Gastrocnemius medialis (tissue), 4 donors: ENCODE measurements around the gene RPL38. TPM values are rescaled to one million over a fixed set of nuclear protein-coding genes. Genes with fewer than 3 reads are reported as not detected.
A peak's percentile ranks its signal among the peaks of the same experiment; 100 is the strongest.

Experiments used
- ATAC-seq, 2 donors: fragments of 150-250 bp; one replicate each; pipeline ENCODE4 v1.9.1; 2016
- DNase-seq, 2 donors: peaks; one replicate each; pipeline ENCODE4 v3.0.0-alpha.2; 2019
- H3K27ac ChIP-seq, 4 donors: fragments of 200-600 bp; sonication (generic); 1 replicate in 1 of 4; 2 replicates in 3 of 4; pipeline ENCODE4 v1.5.1; 2016 to 2018; ENCODE audit warnings: mild to moderate bottlenecking in 2 of 4, moderate library complexity in 1 of 4
- H3K27me3 ChIP-seq, 3 donors: fragments of 200-600 bp; sonication (generic) in 2 of 3; 1 replicate in 1 of 3; 2 replicates in 2 of 3; pipeline versions ENCODE4 v1.5.1 to v1.6.0; 2016 to 2019; ENCODE audit warnings: mild to moderate bottlenecking in 1 of 3, moderate library complexity in 1 of 3
- H3K36me3 ChIP-seq, 2 donors: fragments of 200-600 bp; sonication (generic) in 1 of 2; one replicate each; pipeline ENCODE4 v1.5.1; 2017 to 2018
- H3K4me1 ChIP-seq, 2 donors: fragments of 200-600 bp; sonication (generic) in 1 of 2; one replicate each; pipeline ENCODE4 v1.5.1; 2016 to 2017; ENCODE audit warnings: mild to moderate bottlenecking in 2 of 2
- H3K4me3 ChIP-seq, 4 donors: fragments of 200-600 bp; sonication (generic) in 3 of 4; 1 replicate in 1 of 4; 2 replicates in 3 of 4; pipeline ENCODE4 v1.5.1; 2016 to 2019; ENCODE audit warnings: mild to moderate bottlenecking in 2 of 4
- H3K9me3 ChIP-seq, 3 donors: fragments of 200-600 bp; sonication (generic) in 2 of 3; 1 replicate in 1 of 3; 2 replicates in 2 of 3; pipeline ENCODE4 v1.5.1; 2016 to 2019
- POLR2A ChIP-seq, 2 donors: fragments of 450-650 bp; IDR thresholded peaks; one replicate each; pipeline ENCODE4 v1.6.1; 2017; ENCODE audit warnings: antibody characterized with exemption in 2 of 2, mild to moderate bottlenecking in 2 of 2, moderate library complexity in 2 of 2
- in situ Hi-C, 4 donors: fragments of 200-750 bp; cut with MboI; loops; one replicate each; pipeline versions ENCODE4 v1.15.0 to v1.8.0; 2017; ENCODE audit warnings: low sequenced_read_pairs in 4 of 4
- intact Hi-C: fragments of 100-400 bp; cut with DNase I; formaldehyde crosslinking; loops from one replicate; pipeline ENCODE4 v1.15.1; 2023; ENCODE audit warnings: low total_unique reads
- total RNA-seq, 4 donors: library from RNA; depleted of rRNA; stranded (reverse); fragments of >200 nt; gene quantifications; one replicate each; pipeline versions ENCODE4 v1.1.0 to v1.2.3, GENCODE V29; 2016
- TF ChIP-seq, protein P1 (sequence below), 5 experiments: fragments of 450-650 bp in 3 of 5; fragments of 200-600 bp in 2 of 5; sonication (generic) in 2 of 5; IDR thresholded peaks in 4 of 5; conservative IDR thresholded peaks in 1 of 5; 1 replicate in 4 of 5; 2 replicates in 1 of 5; pipeline ENCODE4 v1.5.1; 2016 to 2019; ENCODE audit warnings: antibody characterized with exemption in 5 of 5, mild to moderate bottlenecking in 3 of 5, moderate library complexity in 3 of 5

The RPL38 gene
- total RNA-seq, 4 donors from 2014 or later: 346 to 472 (median 443) TPM

DNA sequence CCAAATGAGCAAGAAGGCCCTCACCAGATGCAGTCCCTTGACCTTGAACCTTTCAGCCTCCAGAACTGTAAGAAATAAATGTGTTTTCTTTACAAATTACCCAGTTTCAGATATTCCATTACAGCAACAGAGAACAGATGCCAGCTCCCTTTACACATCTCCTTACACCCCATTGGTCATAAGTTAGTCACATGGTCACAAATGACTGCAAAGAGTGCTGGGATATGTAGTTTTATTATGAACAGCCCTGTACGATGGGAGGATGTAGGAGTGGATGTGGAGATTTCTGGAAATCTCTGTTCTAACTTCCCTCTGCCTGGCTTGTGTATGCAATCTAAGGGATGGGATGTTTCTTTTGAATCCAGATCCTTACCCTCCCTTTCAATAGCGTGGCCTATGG lies 13.3 kb upstream of the RPL38 start:
- no peak for TF ChIP-seq POLR2A (IDR thresholded peaks at IDR 0.05)
- TF ChIP-seq, protein P1, sequence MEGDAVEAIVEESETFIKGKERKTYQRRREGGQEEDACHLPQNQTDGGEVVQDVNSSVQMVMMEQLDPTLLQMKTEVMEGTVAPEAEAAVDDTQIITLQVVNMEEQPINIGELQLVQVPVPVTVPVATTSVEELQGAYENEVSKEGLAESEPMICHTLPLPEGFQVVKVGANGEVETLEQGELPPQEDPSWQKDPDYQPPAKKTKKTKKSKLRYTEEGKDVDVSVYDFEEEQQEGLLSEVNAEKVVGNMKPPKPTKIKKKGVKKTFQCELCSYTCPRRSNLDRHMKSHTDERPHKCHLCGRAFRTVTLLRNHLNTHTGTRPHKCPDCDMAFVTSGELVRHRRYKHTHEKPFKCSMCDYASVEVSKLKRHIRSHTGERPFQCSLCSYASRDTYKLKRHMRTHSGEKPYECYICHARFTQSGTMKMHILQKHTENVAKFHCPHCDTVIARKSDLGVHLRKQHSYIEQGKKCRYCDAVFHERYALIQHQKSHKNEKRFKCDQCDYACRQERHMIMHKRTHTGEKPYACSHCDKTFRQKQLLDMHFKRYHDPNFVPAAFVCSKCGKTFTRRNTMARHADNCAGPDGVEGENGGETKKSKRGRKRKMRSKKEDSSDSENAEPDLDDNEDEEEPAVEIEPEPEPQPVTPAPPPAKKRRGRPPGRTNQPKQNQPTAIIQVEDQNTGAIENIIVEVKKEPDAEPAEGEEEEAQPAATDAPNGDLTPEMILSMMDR (IDR thresholded peaks at IDR 0.05 in 4 of 5, conservative IDR thresholded peaks at IDR 0.05 in 1 of 5): no peak
- Histone ChIP-seq H3K36me3 (no peaks in the 10 kb centered on the region), H3K4me3 (no peak overlapping the region), H3K9me3 (no peaks in the 10 kb centered on the region), H3K27me3 (peaks cover 0 to 6% (median 3%) of the 10 kb centered on the region in 3 donors), H3K27ac (no peak overlapping the region), H3K4me1 (no peaks in the 10 kb centered on the region)
- in situ Hi-C loops: no loop called here
- ATAC-seq (peak; percentile 97 to 100), DNase-seq (no peak)
- intact Hi-C loops: no loop called here

DNA sequence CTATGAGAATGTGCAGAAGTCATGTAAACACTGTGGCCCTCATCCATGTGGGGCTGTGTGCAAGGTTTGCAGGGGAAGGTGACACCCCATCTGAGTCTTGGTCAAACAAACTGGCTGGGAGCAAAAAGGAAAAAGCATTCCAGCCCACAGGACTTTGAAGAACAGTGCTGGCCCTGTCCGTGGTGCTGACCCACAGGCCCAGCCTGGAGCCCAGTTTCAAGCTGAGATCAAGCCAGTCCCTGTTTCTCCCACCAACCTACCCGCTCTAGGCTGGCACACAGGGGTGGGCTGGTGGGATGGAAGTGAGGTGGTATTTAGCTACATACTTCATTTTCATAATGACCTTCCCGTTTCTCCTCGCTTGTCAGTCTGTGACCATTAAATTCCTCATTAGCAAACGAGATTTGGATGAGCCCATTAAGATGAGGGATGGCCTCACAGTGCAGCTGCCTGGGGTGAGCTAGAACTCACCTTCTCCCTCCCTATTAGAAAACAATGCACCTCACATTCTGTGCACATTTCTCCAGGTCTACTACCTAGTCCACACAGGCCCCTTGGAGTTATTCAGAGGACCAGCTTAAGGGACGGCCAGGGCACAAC lies 12.6 kb upstream of the RPL38 start:
- Histone ChIP-seq H3K4me1 (no peaks in the 10 kb centered on the region), H3K27ac (no peak overlapping the region), H3K4me3 (no peak overlapping the region), H3K27me3 (peaks cover 5 to 10% (median 8%) of the 10 kb centered on the region in 3 donors), H3K36me3 (no peaks in the 10 kb centered on the region), H3K9me3 (no peaks in the 10 kb centered on the region)
- ATAC-seq (no peak), DNase-seq (no peak)
- in situ Hi-C loops: no loop called here
- intact Hi-C loops: no loop called here
- TF ChIP-seq, protein P1 (IDR thresholded peaks at IDR 0.05 in 4 of 5, conservative IDR thresholded peaks at IDR 0.05 in 1 of 5): no peak
- no peak for TF ChIP-seq POLR2A (IDR thresholded peaks at IDR 0.05)

DNA sequence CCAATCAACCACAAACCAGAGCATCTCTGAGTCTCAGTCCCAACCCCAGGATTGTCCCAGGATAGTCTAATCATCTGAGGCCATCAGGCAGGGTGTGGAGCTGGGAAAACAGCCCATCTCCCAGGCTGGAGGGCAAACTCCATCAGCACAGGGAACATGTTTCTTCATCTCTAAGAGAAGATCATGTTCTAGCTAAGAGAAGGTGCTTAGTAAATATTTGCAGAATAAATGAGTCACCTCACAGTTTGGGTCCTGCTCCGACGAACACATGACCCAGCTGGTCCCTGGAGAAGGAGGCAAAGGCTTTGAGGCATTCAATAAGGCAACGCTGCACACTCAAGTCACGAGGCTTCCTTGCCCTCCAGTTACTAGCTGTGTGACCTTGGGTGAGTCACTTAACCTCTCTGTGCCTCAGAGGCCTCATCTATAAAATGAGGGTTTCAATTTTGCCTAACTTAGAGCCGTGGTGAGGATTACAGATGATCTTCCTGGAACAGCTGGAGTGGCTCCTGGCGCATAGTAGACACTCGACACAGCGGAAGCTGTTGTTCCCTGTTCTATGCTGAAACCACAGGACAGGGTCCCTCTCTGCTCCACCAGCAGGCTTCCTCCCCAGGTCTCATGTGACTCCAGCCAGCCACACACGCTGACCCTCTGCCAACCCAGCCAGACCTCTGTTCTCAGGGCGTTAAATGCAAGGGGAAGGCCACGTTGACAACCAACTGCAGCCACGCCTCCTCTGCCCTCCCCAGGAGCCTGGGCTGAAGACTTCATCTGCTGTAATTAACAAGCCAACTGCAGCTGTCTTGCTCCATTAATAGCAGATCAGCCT lies 10.3 kb upstream of the RPL38 start:
- peak; percentile 45 to 55 for DNase-seq
- Histone ChIP-seq H3K4me1 (no peaks in the 10 kb centered on the region), H3K9me3 (no peaks in the 10 kb centered on the region), H3K27ac (no peak overlapping the region), H3K36me3 (no peaks in the 10 kb centered on the region), H3K27me3 (peaks cover 12 to 20% (median 17%) of the 10 kb centered on the region in 3 donors), H3K4me3 (no peak overlapping the region)
- TF ChIP-seq, protein P1 (IDR thresholded peaks at IDR 0.05 in 4 of 5, conservative IDR thresholded peaks at IDR 0.05 in 1 of 5): no peak
- TF ChIP-seq POLR2A (IDR thresholded peaks at IDR 0.05): no peak
- in situ Hi-C loops: no loop called here
- peak in 1 of 2 donors; percentile 20 for ATAC-seq
- intact Hi-C loops: no loop called here

DNA sequence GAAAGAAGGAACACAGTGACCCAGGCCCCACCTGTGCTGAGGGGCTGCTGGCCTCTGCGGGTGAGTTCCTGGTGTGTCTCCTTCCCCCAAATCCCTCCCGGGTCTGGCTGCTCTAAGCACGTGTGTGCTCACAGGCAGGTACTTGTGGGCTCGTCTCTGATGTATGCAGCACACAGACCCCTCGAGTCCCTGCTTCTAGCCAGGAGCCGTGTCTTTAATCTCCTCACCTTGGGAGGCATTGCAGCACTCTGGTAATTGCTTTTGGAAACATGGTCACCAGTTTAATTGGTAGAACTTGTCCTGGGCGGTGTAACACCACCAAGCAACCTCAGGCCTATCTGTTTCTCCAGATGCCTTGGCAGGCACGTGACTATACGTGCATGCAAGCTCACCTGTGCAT lies 8.8 kb upstream of the RPL38 start:
- peaks cover 12 to 20% (median 17%) of the 10 kb centered on the region in 3 donors for H3K27me3 ChIP-seq
- H3K36me3 ChIP-seq: no peaks in the 10 kb centered on the region
- ATAC-seq: no peak
- intact Hi-C loops: no loop called here
- no peak overlapping the region for H3K4me3 ChIP-seq
- H3K4me1 ChIP-seq: no peaks in the 10 kb centered on the region
- no peak overlapping the region for H3K27ac ChIP-seq
- in situ Hi-C loops: no loop called here
- DNase-seq: no peak
- TF ChIP-seq, protein P1 (IDR thresholded peaks at IDR 0.05 in 4 of 5, conservative IDR thresholded peaks at IDR 0.05 in 1 of 5): no peak
- TF ChIP-seq POLR2A (IDR thresholded peaks at IDR 0.05): no peak
- no peaks in the 10 kb centered on the region for H3K9me3 ChIP-seq
